A549 (cell line): ENCODE results near the gene MCTP2.

Experiments used
- CHD4 ChIP-seq: fragments of 200-600 bp; sonication (generic); IDR thresholded peaks from 2 replicates; pipeline ENCODE4 v1.6.1; 2016; ENCODE audit warnings: antibody characterized with exemption, mild to moderate bottlenecking, borderline replicate concordance
- PHF8 ChIP-seq: fragments of 200-600 bp; sonication (generic); IDR thresholded peaks from 2 replicates; pipeline ENCODE4 v1.6.1; 2016; ENCODE audit warnings: low read depth, mild to moderate bottlenecking, antibody characterized with exemption, moderate library complexity, borderline replicate concordance
- POLR2A ChIP-seq: IDR thresholded peaks from 2 replicates; pipeline ENCODE4 v1.6.1; 2012; ENCODE audit warnings: mild to moderate bottlenecking, low read length
- RNF2 ChIP-seq: fragments of 200-600 bp; sonication (generic); IDR thresholded peaks from 2 replicates; pipeline ENCODE4 v1.6.1; 2016; ENCODE audit warnings: low read depth, mild to moderate bottlenecking, antibody characterized with exemption, moderate library complexity, borderline replicate concordance
- TF ChIP-seq, protein P1 (sequence below): IDR thresholded peaks from 2 replicates; pipeline ENCODE4 v1.6.1; 2012
- TF ChIP-seq, protein P2 (sequence below): fragments of >200 bp; sonication (Bioruptor Twin); formaldehyde crosslinking; IDR thresholded peaks from 3 replicates; pipeline ENCODE4 v1.5.1; 2016
- TF ChIP-seq, protein P3 (sequence below): fragments of 250-450 bp; sonication (Bioruptor Pico); IDR thresholded peaks from 2 replicates; pipeline ENCODE4 v1.5.0; 2021; ENCODE audit warnings: mild to moderate bottlenecking, moderate library complexity, borderline replicate concordance

DNA sequence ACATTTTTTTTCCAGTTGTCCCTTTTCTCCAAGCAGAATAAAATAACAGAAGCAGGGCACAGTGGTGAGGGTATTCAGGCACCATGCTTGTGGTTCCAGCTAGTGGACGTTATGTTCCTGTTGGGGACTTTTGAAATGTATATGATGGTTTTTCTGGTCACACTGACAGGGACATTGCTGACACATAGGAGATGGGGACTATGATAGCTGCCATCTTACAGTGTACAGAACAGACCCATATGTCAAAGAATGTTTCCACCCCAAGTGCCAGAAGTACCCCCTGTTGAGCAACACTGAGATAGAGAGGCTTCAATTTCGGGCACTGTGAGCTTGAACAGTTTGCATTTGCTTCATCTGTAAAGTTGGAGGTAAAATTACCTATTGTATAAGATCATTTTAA lies 38.6 kb downstream of the MCTP2 start:
- TF ChIP-seq RNF2 (no peak), CHD4 (no peak), POLR2A (no peak), PHF8 (no peak)
- TF ChIP-seq, protein P1, sequence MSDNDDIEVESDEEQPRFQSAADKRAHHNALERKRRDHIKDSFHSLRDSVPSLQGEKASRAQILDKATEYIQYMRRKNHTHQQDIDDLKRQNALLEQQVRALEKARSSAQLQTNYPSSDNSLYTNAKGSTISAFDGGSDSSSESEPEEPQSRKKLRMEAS = no peak
- TF ChIP-seq, protein P2, sequence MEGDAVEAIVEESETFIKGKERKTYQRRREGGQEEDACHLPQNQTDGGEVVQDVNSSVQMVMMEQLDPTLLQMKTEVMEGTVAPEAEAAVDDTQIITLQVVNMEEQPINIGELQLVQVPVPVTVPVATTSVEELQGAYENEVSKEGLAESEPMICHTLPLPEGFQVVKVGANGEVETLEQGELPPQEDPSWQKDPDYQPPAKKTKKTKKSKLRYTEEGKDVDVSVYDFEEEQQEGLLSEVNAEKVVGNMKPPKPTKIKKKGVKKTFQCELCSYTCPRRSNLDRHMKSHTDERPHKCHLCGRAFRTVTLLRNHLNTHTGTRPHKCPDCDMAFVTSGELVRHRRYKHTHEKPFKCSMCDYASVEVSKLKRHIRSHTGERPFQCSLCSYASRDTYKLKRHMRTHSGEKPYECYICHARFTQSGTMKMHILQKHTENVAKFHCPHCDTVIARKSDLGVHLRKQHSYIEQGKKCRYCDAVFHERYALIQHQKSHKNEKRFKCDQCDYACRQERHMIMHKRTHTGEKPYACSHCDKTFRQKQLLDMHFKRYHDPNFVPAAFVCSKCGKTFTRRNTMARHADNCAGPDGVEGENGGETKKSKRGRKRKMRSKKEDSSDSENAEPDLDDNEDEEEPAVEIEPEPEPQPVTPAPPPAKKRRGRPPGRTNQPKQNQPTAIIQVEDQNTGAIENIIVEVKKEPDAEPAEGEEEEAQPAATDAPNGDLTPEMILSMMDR = no peak
- TF ChIP-seq, protein P3, sequence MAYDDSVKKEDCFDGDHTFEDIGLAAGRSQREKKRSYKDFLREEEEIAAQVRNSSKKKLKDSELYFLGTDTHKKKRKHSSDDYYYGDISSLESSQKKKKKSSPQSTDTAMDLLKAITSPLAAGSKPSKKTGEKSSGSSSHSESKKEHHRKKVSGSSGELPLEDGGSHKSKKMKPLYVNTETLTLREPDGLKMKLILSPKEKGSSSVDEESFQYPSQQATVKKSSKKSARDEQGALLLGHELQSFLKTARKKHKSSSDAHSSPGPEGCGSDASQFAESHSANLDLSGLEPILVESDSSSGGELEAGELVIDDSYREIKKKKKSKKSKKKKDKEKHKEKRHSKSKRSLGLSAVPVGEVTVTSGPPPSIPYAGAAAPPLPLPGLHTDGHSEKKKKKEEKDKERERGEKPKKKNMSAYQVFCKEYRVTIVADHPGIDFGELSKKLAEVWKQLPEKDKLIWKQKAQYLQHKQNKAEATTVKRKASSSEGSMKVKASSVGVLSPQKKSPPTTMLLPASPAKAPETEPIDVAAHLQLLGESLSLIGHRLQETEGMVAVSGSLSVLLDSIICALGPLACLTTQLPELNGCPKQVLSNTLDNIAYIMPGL (CRISPR knock-in tag) = no peak
